T follicular helper cell (primary cell): Measurements from ENCODE around the gene C12orf75.
"Not testable (repeated sequence)": the region's sequence is repeated elsewhere in the genome, so short reads cannot be mapped to it uniquely, and the experiment has no call there.

Source experiments
- DNase-seq: peaks from one replicate; pipeline ENCODE4 v3.0.0-alpha.2; 2020; ENCODE audit warnings: low read depth

The C12orf75 gene

GRCh38 chr12:105310476-105311085 lies 19.9 kb upstream of the C12orf75 start:
- DNase-seq, result not testable (repeated sequence)

- DNase-seq, result not testable (repeated sequence)
Measured at GRCh38 chr12:105311936-105312335, 18.6 kb upstream of the C12orf75 start.

GRCh38 chr12:105313755-105314154 lies 16.7 kb upstream of the C12orf75 start:
- DNase-seq, result not testable (repeated sequence)

- no peak for DNase-seq
Measured at GRCh38 chr12:105315130-105315529, 15.4 kb upstream of the C12orf75 start.

GRCh38 chr12:105315726-105316125 lies 14.8 kb upstream of the C12orf75 start:
- DNase-seq, result no peak

GRCh38 chr12:105316931-105317852 lies 13.3 kb upstream of the C12orf75 start:
- DNase-seq, result no peak

- no peak for DNase-seq
Measured at GRCh38 chr12:105317942-105318621, 12.4 kb upstream of the C12orf75 start.

- DNase-seq, result no peak
Measured at GRCh38 chr12:105318651-105319483, 11.6 kb upstream of the C12orf75 start.

- DNase-seq, result no peak
Measured at GRCh38 chr12:105319691-105320209, 10.7 kb upstream of the C12orf75 start.

GRCh38 chr12:105321125-105321524 lies 9.4 kb upstream of the C12orf75 start:
- no peak for DNase-seq

- DNase-seq, result no peak
Measured at GRCh38 chr12:105322070-105322469, 8.4 kb upstream of the C12orf75 start.

- DNase-seq, result no peak
Measured at GRCh38 chr12:105324704-105325103, 5.8 kb upstream of the C12orf75 start.

- DNase-seq, result no peak
Measured at GRCh38 chr12:105325117-105325516, 5.4 kb upstream of the C12orf75 start.

GRCh38 chr12:105329926-105330282 lies 587 bp upstream of the C12orf75 start:
- no peak for DNase-seq

- DNase-seq, result peak; percentile 2
Measured at GRCh38 chr12:105330931-105331804, 677 bp downstream of the C12orf75 start.

GRCh38 chr12:105331805-105332251 lies 1.3 kb downstream of the C12orf75 start:
- no peak for DNase-seq

- not testable (repeated sequence) for DNase-seq
Measured at GRCh38 chr12:105332286-105332685, 1.8 kb downstream of the C12orf75 start.

GRCh38 chr12:105332925-105333324 lies 2.4 kb downstream of the C12orf75 start:
- no peak for DNase-seq

- no peak for DNase-seq
Measured at GRCh38 chr12:105334001-105334400, 3.5 kb downstream of the C12orf75 start.

GRCh38 chr12:105334582-105334981 lies 4.1 kb downstream of the C12orf75 start:
- DNase-seq, result no peak
